GM21423 (cell line): Measurements from ENCODE around the gene PTER.
A peak's percentile ranks its signal among the peaks of the same experiment; 100 is the strongest.

ENCODE experiments used
- ATAC-seq: cut with Tn5 transposase; IDR thresholded peaks from one replicate; pipeline ENCODE4 v1.9.1; 2021; ENCODE audit warnings: mild to moderate bottlenecking, moderate library complexity; ENCODE audit not compliant: unreplicated experiment

Gene PTER

GRCh38 chr10:16466001-16466400 lies 29.2 kb downstream of the PTER start:
- ATAC-seq = no peak

- ATAC-seq = no peak
These were observed 33.9 kb downstream of the PTER start for GRCh38 chr10:16470747-16471146.

GRCh38 chr10:16472828-16473227 lies 36.0 kb downstream of the PTER start:
- ATAC-seq = no peak

- no peak for ATAC-seq
These were observed 40.9 kb downstream of the PTER start for GRCh38 chr10:16477757-16478156.

GRCh38 chr10:16478801-16479200 lies 42.0 kb downstream of the PTER start:
- ATAC-seq = no peak

- no peak for ATAC-seq
These were observed 44.4 kb downstream of the PTER start for GRCh38 chr10:16481052-16481728.

GRCh38 chr10:16483241-16483917 lies 46.6 kb downstream of the PTER start:
- ATAC-seq = no peak

- no peak for ATAC-seq
These were observed 53.7 kb downstream of the PTER start for GRCh38 chr10:16490511-16490910.

- no peak for ATAC-seq
These were observed 55.1 kb downstream of the PTER start for GRCh38 chr10:16491933-16492332.

GRCh38 chr10:16493884-16494536 lies 57.2 kb downstream of the PTER start:
- ATAC-seq = no peak

GRCh38 chr10:16497911-16498310 lies 61.1 kb downstream of the PTER start:
- no peak for ATAC-seq

- no peak for ATAC-seq
These were observed 68.4 kb downstream of the PTER start for GRCh38 chr10:16505161-16505560.

GRCh38 chr10:16509996-16510395 lies 73.2 kb downstream of the PTER start:
- no peak for ATAC-seq

GRCh38 chr10:16510843-16511242 lies 74.0 kb downstream of the PTER start:
- ATAC-seq = no peak

GRCh38 chr10:16518822-16519221 lies 82.0 kb downstream of the PTER start:
- ATAC-seq = no peak

- no peak for ATAC-seq
These were observed 82.6 kb downstream of the PTER start for GRCh38 chr10:16519250-16519907.

- ATAC-seq = peak; percentile 29
These were observed 83.4 kb downstream of the PTER start for GRCh38 chr10:16519908-16520861.

GRCh38 chr10:16520900-16521299 lies 84.1 kb downstream of the PTER start:
- peak; percentile 49 for ATAC-seq

- peak; percentile 38 for ATAC-seq
These were observed 84.7 kb downstream of the PTER start, which contains the start of gene C1QL3 for GRCh38 chr10:16521311-16522016. C1QL3 (minus strand) TSS chr10:16521879; CDS start chr10:16521065, 814 bp downstream.

GRCh38 chr10:16527452-16527851 lies 90.6 kb downstream of the PTER start:
- ATAC-seq = no peak
